HepG2 (cell line): ENCODE data around the gene FBXO10. TPM values are rescaled to one million over a fixed set of nuclear protein-coding genes. Genes with fewer than 3 reads are reported as not detected.

Experiments
- EEA1 ChIP-seq: sonication (generic); formaldehyde crosslinking; IDR thresholded peaks from 2 replicates; pipeline ENCODE4 v1.5.1; 2020; ENCODE audit warnings: mild to moderate bottlenecking, missing genetic modification reagents, borderline replicate concordance
- ELF3 ChIP-seq: IDR thresholded peaks from 2 replicates; pipeline ENCODE4 v1.6.1; 2016; ENCODE audit warnings: missing genetic modification reagents, missing compliant biosample characterization
- FUBP1 ChIP-seq: sonication (generic); formaldehyde crosslinking; IDR thresholded peaks from 2 replicates; pipeline ENCODE4 v1.5.1; 2020; ENCODE audit warnings: missing genetic modification reagents, mild to moderate bottlenecking, borderline replicate concordance
- KAT2B ChIP-seq: fragments of 150-350 bp; IDR thresholded peaks from 2 replicates; pipeline ENCODE4 v1.6.1; 2014; ENCODE audit warnings: low read depth, low read length, borderline replicate concordance
- KDM3A ChIP-seq: IDR thresholded peaks from 2 replicates; pipeline ENCODE4 v1.6.1; 2018; ENCODE audit warnings: low read depth, missing compliant biosample characterization
- KLF16 ChIP-seq, 2 experiments: sonication (generic) in 1 of 2; formaldehyde crosslinking in 1 of 2; IDR thresholded peaks; 2 replicates each; pipeline versions ENCODE4 v1.6.1 to v1.8.0; 2016 to 2023; ENCODE audit warnings: missing genetic modification reagents in 2 of 2, missing compliant biosample characterization in 1 of 2
- MLLT10 ChIP-seq: sonication (generic); formaldehyde crosslinking; IDR thresholded peaks from 2 replicates; pipeline ENCODE4 v1.4.0; 2020; ENCODE audit warnings: missing genetic modification reagents
- POLR2AphosphoS5 ChIP-seq: IDR thresholded peaks from 2 replicates; pipeline ENCODE4 v1.6.1; 2012; ENCODE audit warnings: low read depth, low read length
- SMARCC2 ChIP-seq: fragments of 450-650 bp; IDR thresholded peaks from 2 replicates; pipeline ENCODE4 v1.6.1; 2017; ENCODE audit warnings: antibody characterized with exemption, mild to moderate bottlenecking
- SMC3 ChIP-seq: IDR thresholded peaks from 2 replicates; pipeline ENCODE4 v1.6.1; 2011; ENCODE audit warnings: low read length, improper control_type of control experiment
- TBX3 ChIP-seq: fragments of 450-650 bp; IDR thresholded peaks from 2 replicates; pipeline ENCODE4 v1.6.1; 2017; ENCODE audit warnings: antibody characterized with exemption, mild to moderate bottlenecking, inconsistent platforms, borderline replicate concordance
- YEATS2 ChIP-seq: sonication (generic); formaldehyde crosslinking; IDR thresholded peaks from 2 replicates; pipeline ENCODE4 v1.4.0; 2020; ENCODE audit warnings: missing genetic modification reagents, borderline replicate concordance
- ZBTB20 ChIP-seq: sonication (generic); formaldehyde crosslinking; IDR thresholded peaks from 2 replicates; pipeline ENCODE4 v1.8.1; 2023; ENCODE audit warnings: missing genetic modification reagents, low read depth, mild to moderate bottlenecking, borderline replicate concordance
- ZBTB21 ChIP-seq: sonication (generic); formaldehyde crosslinking; IDR thresholded peaks from 2 replicates; pipeline ENCODE4 v1.4.0; 2020; ENCODE audit warnings: missing genetic modification reagents
- ZBTB46 ChIP-seq: sonication (generic); formaldehyde crosslinking; IDR thresholded peaks from 2 replicates; pipeline ENCODE4 v1.4.0; 2020; ENCODE audit warnings: mild to moderate bottlenecking, missing genetic modification reagents, borderline replicate concordance
- ZMYM2 ChIP-seq: sonication (generic); formaldehyde crosslinking; IDR thresholded peaks from 2 replicates; pipeline ENCODE4 v1.8.0; 2022; ENCODE audit warnings: mild to moderate bottlenecking, missing genetic modification reagents
- ZNF136 ChIP-seq: sonication (generic); formaldehyde crosslinking; IDR thresholded peaks from 2 replicates; pipeline ENCODE4 v1.8.1; 2022; ENCODE audit warnings: low read depth, mild to moderate bottlenecking, moderate library complexity, missing genetic modification reagents
- ZNF350 ChIP-seq: sonication (generic); formaldehyde crosslinking; IDR thresholded peaks from 2 replicates; pipeline ENCODE4 v1.4.0; 2020; ENCODE audit warnings: mild to moderate bottlenecking, low read depth, missing genetic modification reagents, borderline replicate concordance
- ZNF556 ChIP-seq: sonication (generic); formaldehyde crosslinking; IDR thresholded peaks from 2 replicates; pipeline ENCODE4 v1.4.0; 2020; ENCODE audit warnings: mild to moderate bottlenecking, missing genetic modification reagents, borderline replicate concordance
- ZNF850 ChIP-seq: sonication (generic); formaldehyde crosslinking; conservative IDR thresholded peaks from 2 replicates; pipeline ENCODE4 v1.9.0; 2021; ENCODE audit warnings: mild to moderate bottlenecking, missing genetic modification reagents
- ZZZ3 ChIP-seq: sonication (generic); formaldehyde crosslinking; IDR thresholded peaks from 2 replicates; pipeline ENCODE4 v1.4.0; 2020; ENCODE audit warnings: missing genetic modification reagents, mild to moderate bottlenecking, borderline replicate concordance
- polyA plus RNA-seq, 8 experiments: library from polyadenylated mRNA; depleted of rRNA in 3 of 8; stranded (reverse) in 7 of 8; unstranded in 1 of 8; fragments of >200 nt; fragmentation: Illumina TruSeq in 4 of 8; extraction: Trizol in 4 of 8; gene quantifications; 2 replicates each; pipeline versions ENCODE4 v1.2.1 to v1.2.3, GENCODE V29; 2011 to 2016; ENCODE audit warnings: low read depth in 4 of 8, missing spikeins in 1 of 8, mixed read lengths in 1 of 8; ENCODE audit not compliant: insufficient read depth in 1 of 8
- total RNA-seq, 5 experiments: library from RNA; depleted of rRNA; stranded (reverse); fragments of >200 nt; fragmentation: Illumina TruSeq; extraction: Trizol; gene quantifications; 2 replicates each; pipeline ENCODE4 v1.2.3, GENCODE V29; 2016; ENCODE audit warnings: low read depth in 1 of 5
- TF ChIP-seq, protein P1 (sequence below): IDR thresholded peaks from 2 replicates; pipeline ENCODE4 v1.6.1; 2018; ENCODE audit warnings: missing genetic modification reagents
- TF ChIP-seq, protein P2 (sequence below): sonication (generic); formaldehyde crosslinking; conservative IDR thresholded peaks from 2 replicates; pipeline ENCODE4 v1.5.0; 2020; ENCODE audit warnings: missing genetic modification reagents

The FBXO10 gene
- total and polyA plus RNA-seq, 2 of the 13 experiments (the other 11 are each of a cell fraction or from before 2014, with no cell fraction given), result 3.1 to 5.1 TPM

GRCh38 chr9:37592108-37592951 lies 16.1 kb upstream of the FBXO10 start, which contains the start of gene TOMM5 (continued):
- TF ChIP-seq, protein P1, sequence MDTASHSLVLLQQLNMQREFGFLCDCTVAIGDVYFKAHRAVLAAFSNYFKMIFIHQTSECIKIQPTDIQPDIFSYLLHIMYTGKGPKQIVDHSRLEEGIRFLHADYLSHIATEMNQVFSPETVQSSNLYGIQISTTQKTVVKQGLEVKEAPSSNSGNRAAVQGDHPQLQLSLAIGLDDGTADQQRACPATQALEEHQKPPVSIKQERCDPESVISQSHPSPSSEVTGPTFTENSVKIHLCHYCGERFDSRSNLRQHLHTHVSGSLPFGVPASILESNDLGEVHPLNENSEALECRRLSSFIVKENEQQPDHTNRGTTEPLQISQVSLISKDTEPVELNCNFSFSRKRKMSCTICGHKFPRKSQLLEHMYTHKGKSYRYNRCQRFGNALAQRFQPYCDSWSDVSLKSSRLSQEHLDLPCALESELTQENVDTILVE, result peak; percentile 77
- TF ChIP-seq MLLT10 (CRISPR knock-in tag) (no peak), FUBP1 (CRISPR knock-in tag) (peak; percentile 93), TBX3 (peak; percentile 51), ZZZ3 (CRISPR knock-in tag) (peak; percentile 91; the same call in 1 of the 2 replicates), ZNF850 (CRISPR knock-in tag) (no peak), ZBTB21 (no peak), YEATS2 (peak; percentile 97), ZNF556 (CRISPR knock-in tag) (no peak; the same call in 1 of the 2 replicates), KLF16 (CRISPR knock-in tag; IDR thresholded peaks at IDR 0.05) (peak; percentile 89 to 92; a peak in 3 of 4 replicates), SMC3 (no peak; the same call in 1 of the 2 replicates), POLR2AphosphoS5 (peak; percentile 94), ELF3 (CRISPR knock-in tag) (peak; percentile 86), ZBTB46 (CRISPR knock-in tag) (no peak), ZMYM2 (CRISPR knock-in tag) (0 out of 2 replicates have a peak, but pooled peaks have one; percentile 32), ZNF350 (CRISPR knock-in tag) (peak; percentile 75; the same call in 1 of the 2 replicates), ZBTB20 (CRISPR knock-in tag) (peak; percentile 65; the same call in 1 of the 2 replicates), KDM3A (CRISPR knock-in tag) (peak; percentile 60), EEA1 (peak; percentile 82; the same call in 1 of the 2 replicates), KAT2B (no peak), SMARCC2 (no peak), ZNF136 (peak; percentile 60; the same call in 1 of the 2 replicates)
- TF ChIP-seq, protein P2, sequence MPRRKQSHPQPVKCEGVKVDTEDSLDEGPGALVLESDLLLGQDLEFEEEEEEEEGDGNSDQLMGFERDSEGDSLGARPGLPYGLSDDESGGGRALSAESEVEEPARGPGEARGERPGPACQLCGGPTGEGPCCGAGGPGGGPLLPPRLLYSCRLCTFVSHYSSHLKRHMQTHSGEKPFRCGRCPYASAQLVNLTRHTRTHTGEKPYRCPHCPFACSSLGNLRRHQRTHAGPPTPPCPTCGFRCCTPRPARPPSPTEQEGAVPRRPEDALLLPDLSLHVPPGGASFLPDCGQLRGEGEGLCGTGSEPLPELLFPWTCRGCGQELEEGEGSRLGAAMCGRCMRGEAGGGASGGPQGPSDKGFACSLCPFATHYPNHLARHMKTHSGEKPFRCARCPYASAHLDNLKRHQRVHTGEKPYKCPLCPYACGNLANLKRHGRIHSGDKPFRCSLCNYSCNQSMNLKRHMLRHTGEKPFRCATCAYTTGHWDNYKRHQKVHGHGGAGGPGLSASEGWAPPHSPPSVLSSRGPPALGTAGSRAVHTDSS, result no peak
